DND-41 (cell line): Measurements from ENCODE around the gene CREB3L2.

Source experiments
- ATAC-seq: fragments of 200-7000 bp; cut with Tn5 transposase; 3 replicates; pipeline ENCODE4 v1.9.1; 2021; ENCODE audit warnings: low read depth; ENCODE audit not compliant: insufficient read depth
- DNase-seq: peaks from one replicate; pipeline ENCODE4 v3.0.0-alpha.2; 2020
- H2AFZ ChIP-seq: 2 replicates; pipeline ENCODE4 v1.6.0; 2012; ENCODE audit warnings: low read depth, low read length
- H3K27ac ChIP-seq: 2 replicates; pipeline ENCODE4 v1.5.1; 2012; ENCODE audit warnings: low read length, inconsistent platforms
- H3K27me3 ChIP-seq: fragments of 200-600 bp; sonication (generic); 2 replicates; pipeline ENCODE4 v1.6.0; 2012; ENCODE audit warnings: low read length, mild to moderate bottlenecking, inconsistent platforms; ENCODE audit not compliant: insufficient read depth, poor library complexity
- H3K36me3 ChIP-seq: 2 replicates; pipeline ENCODE4 v1.5.1; 2012; ENCODE audit warnings: low read length, inconsistent platforms; ENCODE audit not compliant: insufficient read depth
- H3K4me1 ChIP-seq: 2 replicates; pipeline ENCODE4 v1.5.1; 2012; ENCODE audit warnings: mild to moderate bottlenecking, low read length; ENCODE audit not compliant: insufficient read depth
- H3K4me2 ChIP-seq: 2 replicates; pipeline ENCODE4 v1.6.0; 2012; ENCODE audit warnings: mild to moderate bottlenecking, moderate library complexity, low read length, inconsistent platforms; ENCODE audit not compliant: insufficient read depth
- H3K4me3 ChIP-seq, 2 experiments: fragments of 200-600 bp in 1 of 2; shearing (Covaris generic) in 1 of 2; 2 replicates each; pipeline ENCODE4 v1.5.1; 2012 to 2016; ENCODE audit warnings: inconsistent platforms in 2 of 2, low read length in 2 of 2, mild to moderate bottlenecking in 2 of 2, low read depth in 1 of 2, moderate library complexity in 1 of 2
- H3K79me2 ChIP-seq: 2 replicates; pipeline ENCODE4 v1.6.0; 2012; ENCODE audit warnings: low read length, inconsistent platforms; ENCODE audit not compliant: insufficient read depth
- H3K9ac ChIP-seq: 2 replicates; pipeline ENCODE4 v1.6.0; 2012; ENCODE audit warnings: low read depth, mild to moderate bottlenecking, inconsistent platforms, low read length, moderate library complexity
- H3K9me3 ChIP-seq: 2 replicates; pipeline ENCODE4 v1.5.1; 2012; ENCODE audit warnings: low read length, moderate library complexity, mild to moderate bottlenecking, inconsistent platforms; ENCODE audit not compliant: insufficient read depth, severe bottlenecking
- H4K20me1 ChIP-seq: 2 replicates; pipeline ENCODE4 v1.6.0; 2012; ENCODE audit warnings: low read length; ENCODE audit not compliant: insufficient read depth
- CTCF ChIP-seq: IDR thresholded peaks from 2 replicates; pipeline ENCODE4 v1.5.1; 2012; ENCODE audit warnings: borderline replicate concordance, low read length, moderate library complexity, mild to moderate bottlenecking; ENCODE audit not compliant: poor library complexity, severe bottlenecking; ENCODE audit errors: extremely low read depth
- EZH2 ChIP-seq: IDR thresholded peaks from 3 replicates; pipeline ENCODE4 v1.6.1; 2012; ENCODE audit warnings: borderline replicate concordance, low read depth, mild to moderate bottlenecking, moderate library complexity, low read length, inconsistent platforms; ENCODE audit not compliant: severe bottlenecking

The CREB3L2 gene

GRCh38 chr7:137934941-137935883 lies 66.7 kb downstream of the CREB3L2 start:
- Histone ChIP-seq H3K4me1 (peaks cover 13% of the 10 kb centered on the region), H2AFZ (no peak overlapping the region), H3K4me2 (no peak overlapping the region), H3K9ac (no peak overlapping the region), H3K79me2 (no peaks in the 10 kb centered on the region), H3K27me3 (no peaks in the 10 kb centered on the region), H3K4me3 (no peak overlapping the region), H4K20me1 (no peaks in the 10 kb centered on the region; the same call in 1 of the 2 replicates), H3K27ac (no peak overlapping the region), H3K9me3 (no peaks in the 10 kb centered on the region), H3K36me3 (no peaks in the 10 kb centered on the region)
- ATAC-seq (peak; percentile 62; the same call in 2 of the 3 replicates), DNase-seq (no peak)
- TF ChIP-seq EZH2 (no peak), CTCF (no peak)

- no peaks in the 10 kb centered on the region for H3K79me2 ChIP-seq
- TF ChIP-seq EZH2 (no peak), CTCF (no peak)
- no peak overlapping the region for H3K9ac ChIP-seq
- H3K36me3 ChIP-seq = no peaks in the 10 kb centered on the region
- H3K27ac ChIP-seq = no peak overlapping the region
- no peaks in the 10 kb centered on the region for H4K20me1 ChIP-seq
- H3K27me3 ChIP-seq = no peaks in the 10 kb centered on the region
- no peak for DNase-seq
- ATAC-seq = no peak
- no peak overlapping the region for H3K4me3 ChIP-seq
- H3K4me2 ChIP-seq = no peak overlapping the region
- H3K9me3 ChIP-seq = no peaks in the 10 kb centered on the region
- no peak overlapping the region for H2AFZ ChIP-seq
- H3K4me1 ChIP-seq = peaks cover 13% of the 10 kb centered on the region
Measured at GRCh38 chr7:137934176-137934826, 67.6 kb downstream of the CREB3L2 start.

GRCh38 chr7:137933270-137934017 lies 68.4 kb downstream of the CREB3L2 start:
- Histone ChIP-seq H3K9ac (no peak overlapping the region), H3K27me3 (no peaks in the 10 kb centered on the region), H4K20me1 (no peaks in the 10 kb centered on the region), H3K4me2 (no peak overlapping the region), H3K79me2 (no peaks in the 10 kb centered on the region), H3K27ac (no peak overlapping the region), H3K4me3 (no peak overlapping the region), H3K9me3 (no peaks in the 10 kb centered on the region), H3K4me1 (peaks cover 13% of the 10 kb centered on the region), H3K36me3 (no peaks in the 10 kb centered on the region), H2AFZ (no peak overlapping the region)
- TF ChIP-seq EZH2 (no peak), CTCF (no peak)
- ATAC-seq (no peak), DNase-seq (no peak)
